Neural cell (in vitro differentiated cells): Measurements from ENCODE around the gene ASPHD1. TPM values are rescaled to one million over a fixed set of nuclear protein-coding genes. Genes with fewer than 3 reads are reported as not detected.
"Not testable (repeated sequence)": the region's sequence is repeated elsewhere in the genome, so short reads cannot be mapped to it uniquely, and the experiment has no call there.

Source experiments
- H2AFZ ChIP-seq: fragments of 200-600, 300-800 bp; sonication (generic), shearing (Covaris generic); 2 replicates; pipeline ENCODE4 v1.6.0; 2014; ENCODE audit warnings: low read depth, mild to moderate bottlenecking, antibody characterized with exemption, low read length, moderate library complexity
- H3F3A ChIP-seq: fragments of 200-600 bp; shearing (Covaris generic); 2 replicates; pipeline ENCODE4 v1.6.1; 2016; ENCODE audit warnings: mild to moderate bottlenecking, moderate library complexity, mixed read lengths, antibody characterized with exemption, low read length; ENCODE audit not compliant: insufficient read depth, poor library complexity, severe bottlenecking
- H3K27ac ChIP-seq: fragments of 200-600, 300-800 bp; sonication (generic), shearing (Covaris generic); 2 replicates; pipeline ENCODE4 v1.5.1; 2014; ENCODE audit warnings: mild to moderate bottlenecking, low read length, moderate library complexity
- H3K27me3 ChIP-seq: fragments of 300-800, 200-600 bp; sonication (generic), shearing (Covaris generic); 2 replicates; pipeline ENCODE4 v1.6.0; 2014; ENCODE audit warnings: mild to moderate bottlenecking, low read depth, low read length, moderate library complexity; ENCODE audit not compliant: insufficient read depth
- H3K36me3 ChIP-seq: fragments of 300-800, 200-600 bp; sonication (generic), shearing (Covaris generic); 2 replicates; pipeline ENCODE4 v1.5.1; 2014; ENCODE audit warnings: mild to moderate bottlenecking, antibody characterized with exemption, low read length, moderate library complexity; ENCODE audit not compliant: insufficient read depth
- H3K4me2 ChIP-seq: fragments of 300-800, 200-600 bp; sonication (generic), shearing (Covaris generic); 2 replicates; pipeline ENCODE4 v1.6.0; 2014; ENCODE audit warnings: mild to moderate bottlenecking, low read length
- H3K4me3 ChIP-seq: fragments of 300-800, 200-600 bp; sonication (generic), shearing (Covaris generic); 2 replicates; pipeline ENCODE4 v1.5.1; 2014; ENCODE audit warnings: mild to moderate bottlenecking, low read length, moderate library complexity
- H3K79me2 ChIP-seq: fragments of 200-600 bp; shearing (Covaris generic); replicated peaks from 2 replicates; pipeline ENCODE4 v1.6.0; 2014; ENCODE audit warnings: mild to moderate bottlenecking, low read length, moderate library complexity; ENCODE audit not compliant: insufficient read depth
- H3K9ac ChIP-seq: fragments of 300-800, 200-600 bp; sonication (generic), shearing (Covaris generic); 2 replicates; pipeline ENCODE4 v1.6.1; 2016; ENCODE audit warnings: mild to moderate bottlenecking, low read length, mixed read lengths
- H3K9me2 ChIP-seq: fragments of 200-600 bp; shearing (Covaris generic); 2 replicates; pipeline ENCODE4 v1.6.1; 2016; ENCODE audit warnings: mild to moderate bottlenecking, low read length, mixed read lengths; ENCODE audit not compliant: insufficient read depth
- H3K9me3 ChIP-seq: fragments of 200-600, 300-800 bp; sonication (generic), shearing (Covaris generic); 2 replicates; pipeline ENCODE4 v1.6.1; 2016; ENCODE audit warnings: mild to moderate bottlenecking, mixed run types, low read length, moderate library complexity, mixed read lengths
- H4K20me1 ChIP-seq: fragments of 200-600 bp; shearing (Covaris generic); 2 replicates; pipeline ENCODE4 v1.6.1; 2016; ENCODE audit warnings: mild to moderate bottlenecking, mixed run types; ENCODE audit not compliant: insufficient read depth
- CTCF ChIP-seq: fragments of 450-650 bp; IDR thresholded peaks from 2 replicates; pipeline ENCODE4 v1.5.1; 2014; ENCODE audit warnings: antibody characterized with exemption, mild to moderate bottlenecking, moderate library complexity; ENCODE audit not compliant: poor library complexity, severe bottlenecking
- EP300 ChIP-seq: fragments of 450-650 bp; conservative IDR thresholded peaks from 2 replicates; pipeline ENCODE4 v1.6.1; 2014; ENCODE audit warnings: antibody characterized with exemption, mild to moderate bottlenecking, moderate library complexity; ENCODE audit not compliant: poor library complexity, severe bottlenecking
- EZH2 ChIP-seq: fragments of 200-600, 300-800 bp; shearing (Covaris generic), sonication (generic); IDR thresholded peaks from 2 replicates; pipeline ENCODE4 v1.6.1; 2014; ENCODE audit warnings: antibody characterized with exemption, low read length, borderline replicate concordance, mild to moderate bottlenecking; ENCODE audit not compliant: insufficient read depth, poor library complexity, severe bottlenecking
- MXI1 ChIP-seq: fragments of 450-650 bp; conservative IDR thresholded peaks from 2 replicates; pipeline ENCODE4 v1.6.1; 2014; ENCODE audit warnings: antibody characterized with exemption, mild to moderate bottlenecking; ENCODE audit not compliant: poor library complexity, severe bottlenecking
- POLR2AphosphoS5 ChIP-seq: IDR thresholded peaks from 2 replicates; pipeline ENCODE4 v1.6.1; 2012
- SMC3 ChIP-seq: fragments of 450-650 bp; conservative IDR thresholded peaks from 2 replicates; pipeline ENCODE4 v1.6.1; 2014; ENCODE audit warnings: antibody characterized with exemption, mild to moderate bottlenecking, moderate library complexity; ENCODE audit not compliant: poor library complexity
- polyA plus RNA-seq: library from polyadenylated mRNA; depleted of rRNA; stranded (reverse); fragments of >200 nt; gene quantifications from 2 replicates; pipeline ENCODE4 v1.2.3, GENCODE V29; 2014

ASPHD1 gene
- polyA plus RNA-seq, 1 donor from 2014 or later: 38.9 TPM

- TF ChIP-seq EP300: no peak
Measured at GRCh38 chr16:29881050-29881449, 19.2 kb upstream of the ASPHD1 start (continued).

GRCh38 chr16:29883987-29884386 is 16.3 kb upstream of the ASPHD1 start:
- H3K79me2 ChIP-seq: no peaks in the 10 kb centered on the region
- no peak overlapping the region for H3K9ac ChIP-seq
- no peaks in the 10 kb centered on the region for H3F3A ChIP-seq
- H3K36me3 ChIP-seq: no peaks in the 10 kb centered on the region
- H3K9me2 ChIP-seq: no peaks in the 10 kb centered on the region
- no peaks in the 10 kb centered on the region for H4K20me1 ChIP-seq
- H3K9me3 ChIP-seq: no peaks in the 10 kb centered on the region
- no peaks in the 10 kb centered on the region for H3K27me3 ChIP-seq
- H3K27ac ChIP-seq: no peak overlapping the region
- no peak overlapping the region for H3K4me2 ChIP-seq
- no peak for TF ChIP-seq EZH2
- no peak for TF ChIP-seq MXI1
- no peak for TF ChIP-seq SMC3
- H3K4me3 ChIP-seq: no peak overlapping the region
- H2AFZ ChIP-seq: no peak overlapping the region

- H2AFZ ChIP-seq, H3K27me3 ChIP-seq, H3K9me3 ChIP-seq, H3F3A ChIP-seq, H3K79me2 ChIP-seq, H3K27ac ChIP-seq, H3K9ac ChIP-seq, H3K9me2 ChIP-seq, H4K20me1 ChIP-seq, H3K4me2 ChIP-seq, H3K36me3 ChIP-seq, H3K4me3 ChIP-seq: not testable (repeated sequence)
Measured at GRCh38 chr16:29889372-29889771, 10.9 kb upstream of the ASPHD1 start.

GRCh38 chr16:29891525-29892457 is 8.5 kb upstream of the ASPHD1 start:
- TF ChIP-seq POLR2AphosphoS5: no peak
- TF ChIP-seq MXI1: no peak
- TF ChIP-seq EP300: no peak
- no peak for TF ChIP-seq EZH2
- no peak for TF ChIP-seq SMC3
- TF ChIP-seq CTCF: no peak
- no peak overlapping the region for H3K4me2 ChIP-seq
- H3K9ac ChIP-seq: no peak overlapping the region
- H3K36me3 ChIP-seq: no peaks in the 10 kb centered on the region
- H3K4me3 ChIP-seq: no peak overlapping the region
- H3K79me2 ChIP-seq: no peaks in the 10 kb centered on the region
- H3K27ac ChIP-seq: no peak overlapping the region
- no peaks in the 10 kb centered on the region for H3K9me3 ChIP-seq
- H3F3A ChIP-seq: no peaks in the 10 kb centered on the region
- no peak overlapping the region for H2AFZ ChIP-seq
- H4K20me1 ChIP-seq: no peaks in the 10 kb centered on the region
- no peaks in the 10 kb centered on the region for H3K9me2 ChIP-seq
- H3K27me3 ChIP-seq: no peaks in the 10 kb centered on the region
